Urinary bladder (tissue), 4 donors: ENCODE data around the gene CRYBA2. TPM values are rescaled to one million over a fixed set of nuclear protein-coding genes. Genes with fewer than 3 reads are reported as not detected.

Experiments used
- DNase-seq: peaks from one replicate; pipeline ENCODE4 v3.0.0-alpha.2; 2015; ENCODE audit errors: extremely low spot score
- H3K27ac ChIP-seq: one replicate; pipeline ENCODE4 v1.5.1; 2013; ENCODE audit warnings: low read depth, mild to moderate bottlenecking, moderate library complexity
- H3K36me3 ChIP-seq: one replicate; pipeline ENCODE4 v1.6.1; 2013; ENCODE audit warnings: mild to moderate bottlenecking, moderate library complexity; ENCODE audit not compliant: insufficient read depth
- H3K4me1 ChIP-seq: one replicate; pipeline ENCODE4 v1.6.1; 2013; ENCODE audit warnings: mild to moderate bottlenecking, moderate library complexity; ENCODE audit not compliant: insufficient read depth
- H3K4me3 ChIP-seq: one replicate; pipeline ENCODE4 v1.5.1; 2013; ENCODE audit warnings: low read depth, low read length
- WGBS: extraction: QIAGEN DNeasy Blood & Tissue Kit; methylation state at CpG from one replicate; pipeline ENCODE4 v1.1.7; 2013; 5-methylcytosine and 5-hydroxymethylcytosine counted together
- polyA plus RNA-seq: library from polyadenylated mRNA; stranded (reverse); fragments of 200-250 nt; gene quantifications from one replicate; pipeline ENCODE4 v1.2.3, GENCODE V29; 2013
- total RNA-seq: library from RNA; depleted of rRNA; stranded (reverse); fragments of >200 nt; gene quantifications from one replicate; pipeline ENCODE4 v1.2.3, GENCODE V29; 2014
- donor health status: healthy with polysubstance abuse.
- donor health status: healthy.

CRYBA2 gene
- total and polyA plus RNA-seq, 2 donors: not detected

DNA sequence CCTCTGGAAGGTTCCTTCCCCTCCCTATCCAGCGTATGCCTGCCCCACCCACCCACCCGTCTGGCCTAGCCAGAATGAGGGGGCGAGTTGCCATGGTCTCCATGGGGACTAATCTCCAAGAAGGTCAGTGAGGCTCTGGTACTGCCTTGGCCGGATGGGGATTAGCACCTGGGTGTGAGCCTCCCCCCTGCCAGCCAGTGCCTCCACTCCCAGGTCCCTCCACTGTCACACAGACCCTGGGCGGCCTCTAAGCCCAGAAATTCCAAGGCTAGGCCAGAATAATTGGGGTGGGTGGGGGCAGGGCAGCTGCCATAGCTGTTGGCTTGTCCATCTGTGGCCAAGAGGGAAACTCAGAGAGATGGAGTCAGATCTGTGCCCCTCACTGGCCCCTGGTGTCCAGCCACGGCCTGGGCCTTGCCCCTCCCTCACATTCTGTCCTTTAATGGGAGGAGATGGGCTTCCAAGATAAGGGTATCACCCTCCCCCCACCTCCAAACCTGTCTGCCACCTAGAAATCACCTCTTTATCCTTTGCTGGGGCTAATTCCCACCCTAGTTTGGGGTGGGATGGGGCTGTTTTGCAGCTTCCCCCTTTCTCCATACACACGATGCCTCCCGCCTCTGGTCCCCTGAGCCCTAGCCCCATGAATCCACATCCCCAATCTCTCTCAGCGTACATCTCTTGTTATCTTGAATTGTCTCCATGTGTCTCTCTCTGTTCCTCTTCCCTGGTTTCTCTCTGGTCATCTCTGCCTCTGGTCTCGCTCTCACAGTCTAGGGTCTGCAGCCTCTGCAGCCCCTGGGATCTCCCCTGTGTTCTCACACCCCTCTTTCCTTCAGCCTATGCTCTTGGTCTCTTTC is 6.0 kb upstream of the CRYBA2 start:
- DNase-seq: no peak
- Histone ChIP-seq H3K4me1 (no peaks in the 10 kb centered on the region), H3K27ac (no peak overlapping the region), H3K4me3 (no peak overlapping the region), H3K36me3 (no peaks in the 10 kb centered on the region)
- WGBS: 37% methylated on average over 10 of the region's 10 CpGs

DNA sequence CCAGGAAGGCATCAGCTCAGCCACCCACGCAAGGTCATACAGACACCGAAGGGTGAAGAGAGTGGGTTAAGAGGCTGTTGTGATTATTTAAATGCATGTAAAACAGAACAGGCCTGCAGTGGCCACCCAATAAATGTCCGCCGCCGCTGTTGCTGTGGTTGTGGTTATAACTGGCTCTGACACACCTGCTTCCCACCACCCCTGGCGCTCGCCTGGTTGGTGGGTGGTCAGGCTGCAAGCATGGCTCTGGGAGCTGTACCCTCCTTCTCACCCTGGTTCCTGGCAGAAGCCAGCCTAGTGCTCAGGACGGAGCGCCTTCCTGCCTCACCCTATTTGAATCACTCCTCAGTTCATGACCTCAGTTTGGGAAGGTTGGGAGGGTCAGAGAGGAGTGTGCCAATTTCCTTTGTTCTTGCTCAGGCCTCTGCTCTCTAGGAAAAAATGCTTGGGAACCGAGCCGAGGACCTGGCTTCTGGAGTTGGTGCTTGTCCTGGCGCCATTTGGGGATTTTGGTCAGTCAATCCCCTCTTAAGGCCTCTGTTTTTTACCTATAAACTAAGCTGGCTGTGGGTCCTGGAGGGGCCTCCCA is 5.3 kb upstream of the CRYBA2 start:
- 64% methylated on average over 12 of the region's 12 CpGs for WGBS
- Histone ChIP-seq H3K27ac (no peak overlapping the region), H3K4me1 (no peaks in the 10 kb centered on the region), H3K36me3 (no peaks in the 10 kb centered on the region), H3K4me3 (no peak overlapping the region)
- DNase-seq: no peak

DNA sequence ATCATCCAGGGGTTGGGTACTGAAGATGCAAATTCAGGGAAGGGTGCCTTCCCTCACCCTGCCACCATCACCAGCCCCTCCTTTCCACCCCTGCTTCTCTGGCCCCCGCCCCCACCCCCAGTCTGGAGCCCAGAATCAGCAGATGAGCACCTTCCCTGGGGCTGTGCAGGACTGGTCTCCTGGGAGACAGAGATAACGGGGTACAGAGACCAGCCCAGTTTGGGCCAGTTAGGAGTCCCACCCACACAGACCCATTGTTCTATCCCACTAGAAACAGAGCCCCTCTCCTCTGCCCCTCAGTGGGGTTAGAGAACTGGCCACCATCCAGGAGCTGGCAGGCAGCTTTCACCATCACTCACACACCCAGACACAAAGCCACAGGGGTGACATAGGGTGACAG is 4.5 kb upstream of the CRYBA2 start:
- Histone ChIP-seq H3K27ac (no peak overlapping the region), H3K4me3 (no peak overlapping the region), H3K36me3 (no peaks in the 10 kb centered on the region), H3K4me1 (no peaks in the 10 kb centered on the region)
- DNase-seq: no peak
- whole genome bisulfite sequencing: 50% methylated on average over 2 of the region's 2 CpGs

DNA sequence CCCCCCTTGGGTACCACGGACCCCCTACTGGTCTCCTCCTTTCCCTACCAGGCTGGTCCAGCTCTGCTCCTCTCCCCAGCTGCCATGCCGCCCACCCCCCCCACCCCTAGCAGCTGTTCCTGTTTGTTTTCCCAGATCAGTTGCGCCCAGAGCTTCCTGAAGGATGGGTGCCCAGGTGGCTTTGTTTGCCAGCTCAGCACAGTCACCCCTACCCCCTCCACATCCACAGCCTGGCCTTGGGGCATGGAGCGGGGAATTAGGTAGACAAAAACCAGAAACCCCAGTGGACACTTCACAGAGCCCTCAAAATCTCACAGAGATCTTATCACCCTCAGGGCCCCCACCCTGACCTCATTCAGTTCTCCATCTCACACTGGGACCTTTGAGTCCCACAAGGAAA is 3.7 kb upstream of the CRYBA2 start:
- H3K36me3 ChIP-seq: no peaks in the 10 kb centered on the region
- H3K4me1 ChIP-seq: no peaks in the 10 kb centered on the region
- 53% methylated on average over 4 of the region's 4 CpGs for WGBS
- H3K4me3 ChIP-seq: no peak overlapping the region
- no peak for DNase-seq
- no peak overlapping the region for H3K27ac ChIP-seq

DNA sequence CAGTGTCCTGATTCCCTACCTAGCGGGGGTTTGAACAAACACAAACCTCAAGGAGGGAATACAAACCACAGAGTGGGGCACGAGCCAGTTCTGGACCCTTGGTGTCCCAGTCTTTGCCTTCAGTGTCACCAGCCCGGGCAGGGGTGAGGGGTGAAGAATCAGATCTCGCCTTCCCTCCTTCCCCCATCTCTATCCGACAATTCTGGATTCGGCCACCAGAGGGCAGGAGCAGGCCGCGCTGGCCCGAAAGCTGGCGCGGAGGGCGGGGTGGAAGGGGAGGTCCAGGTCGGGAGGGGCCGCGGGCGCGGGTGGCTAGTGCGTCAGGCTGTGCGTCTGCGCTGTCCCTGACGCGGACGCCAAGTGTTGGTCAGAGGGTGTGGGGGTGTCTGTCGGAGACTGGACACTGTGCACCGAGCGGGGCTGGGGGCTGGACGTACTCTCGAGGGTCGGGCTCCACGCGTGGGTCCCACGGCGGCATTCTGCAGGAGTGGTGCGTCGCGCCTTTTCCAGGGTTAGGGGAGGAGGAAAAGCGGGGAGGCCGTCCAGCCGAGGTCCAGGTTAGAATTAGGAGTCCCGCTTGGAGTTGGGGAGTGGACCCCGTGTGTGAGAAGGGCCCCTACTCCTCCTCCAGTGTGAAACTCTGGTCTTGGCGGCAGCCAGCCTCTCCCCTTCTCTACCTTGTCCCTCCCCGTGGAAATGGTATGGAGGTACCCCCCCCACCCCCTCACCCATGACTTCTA is 2.9 kb upstream of the CRYBA2 start:
- Histone ChIP-seq H3K4me3 (peak overlapping the region; percentile 8), H3K27ac (no peak overlapping the region), H3K36me3 (no peaks in the 10 kb centered on the region), H3K4me1 (no peaks in the 10 kb centered on the region)
- DNase-seq: peak; percentile 40
- 5% methylated on average over 43 of the region's 43 CpGs for WGBS

DNA sequence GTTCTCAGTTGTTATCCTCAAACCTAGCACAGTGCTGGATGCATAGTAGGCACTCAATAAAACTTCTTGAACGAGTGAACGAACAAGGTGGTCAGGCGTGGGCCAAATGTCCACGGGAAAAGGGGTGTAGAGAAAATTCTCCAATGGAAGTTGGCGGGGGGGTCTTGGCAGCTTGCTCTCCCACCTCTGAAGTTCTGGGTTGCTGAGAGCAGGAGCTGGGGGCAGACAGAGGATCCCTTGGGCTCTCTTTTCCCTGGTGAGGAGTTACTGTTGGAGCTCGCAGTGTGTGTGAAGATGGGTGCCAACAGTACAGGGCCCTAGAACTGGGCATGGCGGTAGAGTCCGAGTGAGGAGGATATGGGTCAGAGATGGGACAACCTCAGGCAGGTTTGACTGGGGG is 2.3 kb upstream of the CRYBA2 start:
- DNase-seq: no peak
- no peak overlapping the region for H3K4me3 ChIP-seq
- no peaks in the 10 kb centered on the region for H3K4me1 ChIP-seq
- H3K36me3 ChIP-seq: no peaks in the 10 kb centered on the region
- H3K27ac ChIP-seq: no peak overlapping the region
- WGBS: 24% methylated on average over 8 of the region's 8 CpGs

DNA sequence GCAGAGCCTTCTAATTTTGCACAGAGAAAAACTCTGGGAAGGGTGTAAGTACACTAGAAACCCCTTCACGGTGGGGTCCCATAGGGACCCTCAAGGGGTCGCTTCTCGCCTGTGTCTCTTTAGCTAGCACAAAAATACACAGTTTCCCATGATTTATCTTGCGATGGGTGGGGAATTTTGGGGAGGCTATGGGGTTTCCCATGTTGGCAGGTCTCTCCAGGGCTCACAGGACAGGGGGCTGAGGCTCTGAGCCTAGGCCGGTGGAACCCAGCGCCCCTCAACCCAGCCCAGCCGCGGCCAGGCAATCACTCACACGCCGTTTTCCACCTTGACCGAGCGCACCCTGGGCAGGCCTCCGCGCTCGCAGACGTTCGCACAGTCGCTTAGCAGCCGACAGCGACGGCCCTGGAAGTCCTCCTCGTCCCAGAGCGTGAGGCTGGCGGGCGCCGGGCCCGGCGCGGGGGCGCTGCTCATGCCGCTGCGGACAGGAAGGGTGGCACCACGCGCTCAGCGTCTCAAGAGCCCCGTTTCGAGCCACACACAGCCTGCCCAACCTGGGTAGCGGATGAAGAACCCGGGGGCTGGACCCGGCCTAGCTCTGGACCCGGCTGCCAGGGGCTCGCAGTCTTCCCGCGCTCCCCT is 398 bp downstream of the CRYBA2 start:
- no peak for DNase-seq
- H3K36me3 ChIP-seq: no peaks in the 10 kb centered on the region
- no peak overlapping the region for H3K27ac ChIP-seq
- H3K4me3 ChIP-seq: peak overlapping the region; percentile 41
- WGBS: 2% methylated on average over 44 of the region's 44 CpGs
- no peaks in the 10 kb centered on the region for H3K4me1 ChIP-seq

DNA sequence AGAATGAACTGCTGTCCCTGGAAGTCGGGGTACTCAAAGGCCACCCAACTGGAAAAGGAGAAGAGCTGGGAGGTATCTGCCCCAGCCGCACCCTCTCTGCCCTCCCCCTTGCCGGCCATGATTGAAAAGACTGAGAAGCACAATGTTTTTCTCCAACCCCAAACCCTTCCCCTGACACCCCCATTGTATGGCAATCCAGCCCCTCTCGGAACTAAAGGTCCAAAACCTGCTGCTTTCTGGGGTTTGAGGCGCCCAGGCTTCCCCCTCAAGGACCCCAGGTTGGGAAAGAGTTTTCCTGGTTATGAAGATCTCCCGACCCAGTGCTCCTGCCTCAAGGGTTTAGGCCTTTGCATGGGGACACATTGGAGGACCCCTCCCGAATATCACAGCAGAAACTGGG is 1.0 kb downstream of the CRYBA2 start:
- Histone ChIP-seq H3K27ac (no peak overlapping the region), H3K4me3 (no peak overlapping the region), H3K36me3 (no peaks in the 10 kb centered on the region), H3K4me1 (no peaks in the 10 kb centered on the region)
- no peak for DNase-seq
- 9% methylated on average over 7 of the region's 7 CpGs for WGBS

DNA sequence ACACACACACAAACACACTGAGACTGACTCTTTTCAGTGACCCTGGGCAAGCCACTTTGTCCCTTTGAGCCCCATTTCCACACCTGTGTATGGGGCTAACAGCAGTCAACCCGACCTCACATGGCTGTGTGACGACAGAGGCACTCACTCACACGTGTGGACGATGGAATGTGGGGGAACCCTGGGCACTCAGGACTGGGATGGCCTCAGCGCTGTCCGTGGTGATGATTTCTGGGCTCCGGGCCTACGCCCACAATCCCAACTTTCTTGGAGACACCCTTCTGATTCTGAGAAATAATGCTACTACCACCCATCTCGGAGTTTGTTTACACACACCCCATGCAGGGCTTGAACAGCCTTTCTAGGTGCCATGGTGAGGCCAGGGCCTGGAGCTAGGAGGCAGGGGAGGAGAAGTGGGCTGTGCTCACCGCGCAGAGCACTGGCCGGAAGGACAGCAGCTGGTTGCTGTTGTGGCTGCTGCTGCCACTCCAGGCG is 1.5 kb downstream of the CRYBA2 start:
- no peak for DNase-seq
- Histone ChIP-seq H3K4me1 (no peaks in the 10 kb centered on the region), H3K36me3 (no peaks in the 10 kb centered on the region), H3K4me3 (no peak overlapping the region), H3K27ac (no peak overlapping the region)
- 5% methylated on average over 13 of the region's 13 CpGs for WGBS

DNA sequence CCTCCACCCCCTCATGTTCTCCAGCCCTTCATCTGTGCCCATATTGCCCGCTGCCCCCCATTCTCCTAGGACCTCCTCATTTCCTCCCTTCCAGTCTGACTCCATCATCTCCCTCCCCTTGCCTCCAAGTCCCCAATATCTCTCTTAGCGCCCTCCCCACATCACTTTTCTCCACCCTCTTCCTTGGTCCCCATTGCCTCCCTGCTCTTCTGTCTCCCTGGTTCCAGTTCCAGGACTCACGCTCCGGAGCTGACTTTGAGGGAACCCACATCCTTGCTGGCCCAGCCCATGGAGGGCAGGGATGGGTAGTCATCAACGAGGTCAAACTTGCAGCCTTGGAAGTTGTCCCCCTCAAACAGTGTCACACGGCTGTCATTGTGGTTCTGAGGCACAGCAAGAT is 2.6 kb downstream of the CRYBA2 start:
- 10% methylated on average over 6 of the region's 6 CpGs for WGBS
- Histone ChIP-seq H3K36me3 (no peaks in the 10 kb centered on the region), H3K4me1 (no peaks in the 10 kb centered on the region), H3K27ac (no peak overlapping the region), H3K4me3 (no peak overlapping the region)
- no peak for DNase-seq

DNA sequence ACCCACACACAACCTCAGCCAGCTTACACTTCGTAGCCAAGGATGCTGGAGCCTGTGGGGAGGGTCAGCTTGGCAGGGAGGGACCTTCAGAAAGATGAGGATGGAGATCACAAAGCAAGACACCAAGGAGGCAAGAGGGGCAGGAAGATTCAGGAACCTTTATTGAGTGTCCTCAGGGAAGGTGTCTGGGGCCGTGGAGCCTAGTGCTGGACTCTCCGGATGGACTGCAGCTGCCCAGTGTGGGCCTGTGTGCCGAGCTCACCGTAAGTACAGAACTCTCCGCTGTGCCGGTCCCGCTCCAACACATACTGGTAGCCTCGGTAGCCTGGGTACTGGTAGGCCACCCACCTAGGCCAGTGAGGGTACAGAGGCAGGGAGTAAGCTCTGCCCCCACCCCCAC is 3.2 kb downstream of the CRYBA2 start:
- no peak overlapping the region for H3K27ac ChIP-seq
- WGBS: 14% methylated on average over 9 of the region's 9 CpGs
- no peaks in the 10 kb centered on the region for H3K36me3 ChIP-seq
- no peak overlapping the region for H3K4me3 ChIP-seq
- no peaks in the 10 kb centered on the region for H3K4me1 ChIP-seq
- no peak for DNase-seq

DNA sequence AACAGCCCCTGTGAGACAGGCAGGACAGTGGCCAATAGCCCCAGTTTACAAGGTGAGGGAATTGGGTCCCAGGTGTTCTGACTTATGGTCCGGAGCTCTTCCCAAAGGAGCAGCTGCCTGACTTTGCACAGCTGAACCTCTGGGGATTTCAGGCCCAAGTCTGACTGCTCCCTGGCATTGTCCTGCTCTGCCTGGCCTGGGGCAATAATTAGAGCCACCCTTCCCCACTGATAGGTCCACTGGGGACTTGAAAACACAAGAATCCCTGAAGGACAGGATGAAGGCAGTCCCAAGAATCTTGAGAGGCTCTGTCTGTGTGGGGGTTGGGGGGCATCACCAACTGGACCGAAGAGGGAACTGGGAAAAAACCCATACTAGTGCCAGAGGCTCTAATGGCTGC is 4.6 kb downstream of the CRYBA2 start:
- no peak overlapping the region for H3K27ac ChIP-seq
- no peak for DNase-seq
- H3K36me3 ChIP-seq: no peaks in the 10 kb centered on the region
- H3K4me1 ChIP-seq: peaks cover 2% of the 10 kb centered on the region
- H3K4me3 ChIP-seq: no peak overlapping the region
- 38% methylated on average over 2 of the region's 2 CpGs for WGBS

DNA sequence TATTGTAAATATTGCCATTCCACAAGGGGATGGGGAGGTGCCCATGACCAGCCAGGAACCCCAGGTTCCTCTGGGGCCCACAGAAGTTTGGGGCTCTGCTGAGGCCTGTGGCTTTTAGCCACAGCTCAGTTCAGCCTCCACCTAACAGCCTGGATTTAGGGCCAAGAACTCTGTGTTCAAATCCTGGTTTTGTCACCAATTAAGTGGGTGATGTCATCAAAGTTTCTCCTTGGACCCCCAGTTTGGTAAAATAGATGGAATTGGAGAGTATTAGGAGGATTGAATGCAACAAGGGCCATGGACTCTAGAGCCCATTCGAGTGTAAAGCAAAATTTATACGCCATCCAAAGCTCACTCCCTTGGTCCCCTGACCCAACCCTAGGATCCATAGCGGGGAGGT is 5.1 kb downstream of the CRYBA2 start:
- H3K4me1 ChIP-seq: peaks cover 2% of the 10 kb centered on the region
- H3K4me3 ChIP-seq: no peak overlapping the region
- 24% methylated on average over 3 of the region's 3 CpGs for WGBS
- no peak overlapping the region for H3K27ac ChIP-seq
- no peak for DNase-seq
- no peaks in the 10 kb centered on the region for H3K36me3 ChIP-seq
